ENCODE data around the gene SRGAP3.

Gene SRGAP3

GRCh38 chr3:9225268-9225667 lies 24.2 kb downstream of the SRGAP3 start:
- DNase-seq (ENCODE audit: low spot score): no peak

GRCh38 chr3:9224490-9224889 lies 25.0 kb downstream of the SRGAP3 start:
- DNase-seq (ENCODE audit: low spot score): no peak

- DNase-seq (ENCODE audit: low spot score): no peak
Observed at GRCh38 chr3:9223672-9224071, 25.8 kb downstream of the SRGAP3 start.

- no peak for DNase-seq (ENCODE audit: low spot score)
Observed at GRCh38 chr3:9222956-9223639, 26.3 kb downstream of the SRGAP3 start.

- no peak for DNase-seq (ENCODE audit: low spot score)
Observed at GRCh38 chr3:9222049-9222448, 27.4 kb downstream of the SRGAP3 start.

- no peak for DNase-seq (ENCODE audit: low spot score)
Observed at GRCh38 chr3:9218514-9218846, 31.0 kb downstream of the SRGAP3 start.

- no peak for DNase-seq (ENCODE audit: low spot score)
Observed at GRCh38 chr3:9217784-9218513, 31.5 kb downstream of the SRGAP3 start.

- no peak for DNase-seq (ENCODE audit: low spot score)
Observed at GRCh38 chr3:9216736-9217135, 32.7 kb downstream of the SRGAP3 start.

GRCh38 chr3:9214599-9214998 lies 34.8 kb downstream of the SRGAP3 start:
- no peak for DNase-seq (ENCODE audit: low spot score)

- no peak for DNase-seq (ENCODE audit: low spot score)
Observed at GRCh38 chr3:9214185-9214584, 35.3 kb downstream of the SRGAP3 start.

GRCh38 chr3:9213019-9213634 lies 36.3 kb downstream of the SRGAP3 start:
- no peak for DNase-seq (ENCODE audit: low spot score)

GRCh38 chr3:9211155-9211950 lies 38.1 kb downstream of the SRGAP3 start:
- no peak for DNase-seq (ENCODE audit: low spot score)

GRCh38 chr3:9209777-9210176 lies 39.7 kb downstream of the SRGAP3 start:
- DNase-seq (ENCODE audit: low spot score): no peak

GRCh38 chr3:9208605-9209152 lies 40.8 kb downstream of the SRGAP3 start:
- DNase-seq (ENCODE audit: low spot score): no peak

- DNase-seq (ENCODE audit: low spot score): no peak
Observed at GRCh38 chr3:9207116-9207763, 42.2 kb downstream of the SRGAP3 start.

GRCh38 chr3:9206287-9206686 lies 43.2 kb downstream of the SRGAP3 start:
- no peak for DNase-seq (ENCODE audit: low spot score)

- DNase-seq (ENCODE audit: low spot score): no peak
Observed at GRCh38 chr3:9205345-9206143, 43.9 kb downstream of the SRGAP3 start.

- DNase-seq (ENCODE audit: low spot score): no peak
Observed at GRCh38 chr3:9204253-9204992, 45.0 kb downstream of the SRGAP3 start.

GRCh38 chr3:9203317-9203716 lies 46.1 kb downstream of the SRGAP3 start:
- no peak for DNase-seq (ENCODE audit: low spot score)

- DNase-seq (ENCODE audit: low spot score): no peak
Observed at GRCh38 chr3:9202546-9202945, 46.9 kb downstream of the SRGAP3 start.
